BE2C (cell line): ENCODE measurements around the gene SPRN.
A peak's percentile ranks its signal among the peaks of the same experiment; 100 is the strongest.

ENCODE experiments used
- DNase-seq: peaks from one replicate; pipeline ENCODE4 v3.0.0-alpha.2; 2020
- H3K27me3 ChIP-seq: fragments of 250-450 bp; sonication (Bioruptor Pico); 2 replicates; pipeline ENCODE4 v1.5.1; 2020; ENCODE audit warnings: mild to moderate bottlenecking
- H3K36me3 ChIP-seq: fragments of 250-450 bp; sonication (Bioruptor Pico); 2 replicates; pipeline ENCODE4 v1.5.1; 2020; ENCODE audit warnings: mild to moderate bottlenecking
- H3K4me1 ChIP-seq: fragments of 250-450 bp; sonication (Bioruptor Pico); 2 replicates; pipeline ENCODE4 v1.5.1; 2020
- H3K4me3 ChIP-seq: 2 replicates; pipeline ENCODE4 v1.5.1; 2011; ENCODE audit warnings: low read depth, low read length
- H3K9me3 ChIP-seq: fragments of 250-450 bp; sonication (Bioruptor Pico); 2 replicates; pipeline ENCODE4 v1.5.1; 2020
- CTCF ChIP-seq: IDR thresholded peaks from 2 replicates; pipeline ENCODE4 v1.5.1; 2012; ENCODE audit warnings: mild to moderate bottlenecking, low read depth, low read length

Gene SPRN

DNA sequence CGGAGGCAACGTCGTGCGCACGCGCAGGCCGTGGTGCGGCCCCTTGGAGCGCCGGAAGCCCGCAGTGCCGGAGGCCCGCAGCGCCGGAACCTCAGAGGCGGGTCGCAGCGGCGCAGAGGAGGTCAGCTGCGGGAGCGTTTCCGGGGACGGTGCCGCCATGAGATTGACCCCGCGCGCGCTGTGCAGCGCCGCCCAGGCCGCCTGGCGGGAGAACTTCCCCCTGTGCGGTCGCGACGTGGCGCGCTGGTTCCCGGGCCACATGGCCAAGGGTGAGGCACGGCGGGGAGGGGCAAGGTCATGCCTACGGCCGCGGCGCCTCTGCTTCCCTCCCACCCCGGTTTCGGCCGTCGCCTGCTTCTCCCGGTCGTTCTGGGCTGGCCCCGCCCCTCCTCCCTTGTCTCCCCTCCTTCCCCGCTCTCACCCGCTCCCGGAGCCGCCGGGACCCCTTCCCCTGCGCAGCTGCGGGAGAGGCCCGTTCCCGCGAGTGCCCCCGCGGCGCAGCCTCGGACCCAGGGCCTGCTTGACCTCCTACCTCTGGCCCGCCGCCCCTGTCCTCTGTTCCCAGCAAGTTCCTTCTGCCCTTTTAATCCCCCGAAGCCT, 30.3 kb downstream of the SPRN start, which contains the start of gene MTG1:
Gene MTG1 (plus strand): TSS at position 94 of the 600 bp plus-strand sequence. CDS start 64 bp downstream, at position 158.
- peak; percentile 96 for DNase-seq
- peaks cover 8% of the 10 kb centered on the region for H3K36me3 ChIP-seq
- no peaks in the 10 kb centered on the region for H3K9me3 ChIP-seq
- peak within 1 kb of the TSS; percentile 92 for H3K4me3 ChIP-seq
- peak; percentile 12; the same call in 1 of the 2 replicates for TF ChIP-seq CTCF
- H3K27me3 ChIP-seq: no peaks in the 10 kb centered on the region
- H3K4me1 ChIP-seq: no peaks in the 10 kb centered on the region

DNA sequence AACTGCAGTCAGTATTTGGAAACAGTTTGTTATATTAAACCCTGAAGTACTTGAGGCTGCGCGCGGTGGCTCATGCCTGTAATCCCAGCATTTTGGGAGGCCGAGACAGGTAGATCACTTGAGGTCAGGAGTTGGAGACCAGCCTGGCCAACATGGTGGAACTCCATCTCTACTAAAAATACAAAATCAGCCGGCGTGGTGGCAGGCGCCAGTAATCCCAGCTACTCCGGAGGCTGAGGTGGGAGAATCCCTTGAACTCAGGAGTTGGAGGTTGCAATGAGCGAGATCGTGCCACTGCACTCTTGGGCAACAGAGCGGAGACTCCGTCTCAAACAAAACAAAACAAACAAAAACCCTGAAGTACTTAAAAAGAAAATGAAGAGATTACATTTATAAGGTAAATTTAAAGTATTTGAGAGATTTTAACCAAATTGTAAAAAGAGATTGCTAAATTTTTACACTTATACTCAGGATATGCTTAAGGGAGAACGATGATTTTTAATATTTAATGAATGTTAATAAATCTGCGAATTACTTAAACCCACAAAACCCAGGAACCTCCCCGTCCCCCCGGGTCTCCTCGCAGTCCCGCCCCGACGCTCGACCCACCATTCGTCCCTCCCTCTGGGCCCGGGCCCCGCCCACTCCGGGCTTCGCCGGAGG, 30.9 kb downstream of the SPRN start:
- TF ChIP-seq CTCF: no peak
- no peaks in the 10 kb centered on the region for H3K27me3 ChIP-seq
- peak overlapping the region; percentile 92 for H3K4me3 ChIP-seq
- no peaks in the 10 kb centered on the region for H3K9me3 ChIP-seq
- H3K36me3 ChIP-seq: peaks cover 7% of the 10 kb centered on the region
- no peak for DNase-seq
- no peaks in the 10 kb centered on the region for H3K4me1 ChIP-seq

DNA sequence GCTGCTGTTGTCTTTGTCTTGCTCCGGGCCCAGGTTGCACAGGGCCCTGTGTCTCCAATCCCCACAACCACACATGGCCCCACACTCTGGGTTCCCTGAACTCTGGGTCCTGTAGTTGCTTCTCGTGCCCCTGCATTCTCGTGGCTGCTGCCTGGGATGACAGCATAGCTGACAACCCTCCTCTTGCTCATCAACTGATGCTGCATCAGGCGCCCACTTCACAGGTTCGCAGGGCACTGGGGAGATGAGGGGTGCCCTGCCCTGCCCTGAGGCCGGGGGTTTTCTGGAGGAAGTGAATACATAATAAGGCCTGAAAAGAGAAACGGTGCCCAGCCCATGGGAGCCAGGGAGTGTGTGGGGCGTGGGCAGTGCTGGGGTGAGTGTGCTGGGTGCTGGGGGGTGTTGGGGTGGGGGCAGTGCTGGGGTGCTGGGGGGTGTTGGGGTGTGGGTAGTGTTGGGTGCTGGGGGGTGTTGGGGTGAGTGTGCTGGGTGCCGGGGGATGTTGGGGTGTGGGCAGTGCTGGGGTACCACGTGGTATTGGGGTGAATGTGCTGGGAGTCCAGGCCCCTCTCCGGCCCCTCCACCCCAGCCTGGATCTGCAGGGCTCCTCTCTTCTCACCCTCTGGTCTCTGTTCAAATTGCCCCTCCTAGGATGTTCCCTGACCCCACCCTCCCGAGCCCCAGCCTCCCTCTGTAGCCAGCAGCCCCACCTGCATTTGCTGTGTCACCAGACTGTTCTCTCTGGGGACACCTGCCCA, 32.5 kb downstream of the SPRN start:
- no peaks in the 10 kb centered on the region for H3K4me1 ChIP-seq
- H3K4me3 ChIP-seq: no peak overlapping the region
- no peak for DNase-seq

GRCh38 chr10:133391249-133391635, 33.2 kb downstream of the SPRN start:
- Histone ChIP-seq H3K4me3 (no peak overlapping the region), H3K9me3 (no peaks in the 10 kb centered on the region), H3K4me1 (no peaks in the 10 kb centered on the region), H3K36me3 (peaks cover 4% of the 10 kb centered on the region), H3K27me3 (no peaks in the 10 kb centered on the region)
- no peak for TF ChIP-seq CTCF
- DNase-seq: no peak

More for the DNA sequence above, 32.5 kb downstream of the SPRN start:
- no peaks in the 10 kb centered on the region for H3K9me3 ChIP-seq
- no peak for TF ChIP-seq CTCF
- H3K27me3 ChIP-seq: no peaks in the 10 kb centered on the region
- peaks cover 5% of the 10 kb centered on the region for H3K36me3 ChIP-seq

DNA sequence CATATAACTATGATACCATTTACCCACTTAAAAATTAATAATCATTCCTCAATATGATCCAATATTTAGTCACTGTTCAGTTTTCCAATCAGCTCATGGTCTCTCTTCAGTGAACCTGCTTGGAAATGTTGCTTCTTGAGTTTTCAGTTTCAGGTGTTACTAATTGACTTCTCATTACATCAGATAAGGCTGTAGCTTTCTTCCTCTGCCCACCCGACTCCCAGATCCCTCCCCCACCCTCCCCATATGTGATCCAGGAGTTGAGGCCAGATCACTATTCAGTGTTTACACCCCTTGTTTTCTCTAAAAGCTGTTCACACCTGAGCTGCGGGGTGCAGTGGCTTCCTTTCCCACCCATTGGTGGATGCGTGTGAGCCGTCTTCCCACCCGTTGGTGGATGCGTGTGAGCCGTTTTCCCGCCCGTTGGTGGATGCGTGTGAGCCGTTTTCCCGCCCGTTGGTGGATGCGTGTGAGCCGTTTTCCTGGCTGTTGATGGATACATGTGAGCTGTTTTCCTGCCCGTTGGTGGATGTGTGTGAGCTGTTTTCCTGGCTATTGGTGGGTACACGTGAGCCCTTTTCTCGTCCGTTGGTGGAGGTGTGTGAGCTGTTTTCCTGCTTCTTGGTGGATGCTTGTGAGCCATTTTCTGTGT, 33.7 kb downstream of the SPRN start:
- TF ChIP-seq CTCF: no peak
- DNase-seq: no peak
- Histone ChIP-seq H3K27me3 (no peaks in the 10 kb centered on the region), H3K36me3 (no peaks in the 10 kb centered on the region), H3K4me3 (no peak overlapping the region), H3K4me1 (no peaks in the 10 kb centered on the region), H3K9me3 (no peaks in the 10 kb centered on the region)
